ENCODE results near the gene CDCA8.

GRCh38 chr1:37718181-37718900 lies 26.0 kb downstream of the CDCA8 start:
- TF ChIP-seq CTCF (IDR thresholded peaks at IDR 0.05; ENCODE audit: low read depth, low read length, poor library complexity, severe bottlenecking), result no peak
- no peak for TF ChIP-seq EZH2phosphoT487 (IDR thresholded peaks at IDR 0.05; ENCODE audit: borderline replicate concordance, low read length)
